GF-D8 (cell line): ENCODE measurements around the gene MYO1B.
"Not testable (repeated sequence)": the region's sequence is repeated elsewhere in the genome, so short reads cannot be mapped to it uniquely, and the experiment has no call there.

Source experiments
- DNase-seq: peaks from one replicate; lab custom pipeline; 2025; lab: John Stamatoyannopoulos, UW

MYO1B gene

DNA sequence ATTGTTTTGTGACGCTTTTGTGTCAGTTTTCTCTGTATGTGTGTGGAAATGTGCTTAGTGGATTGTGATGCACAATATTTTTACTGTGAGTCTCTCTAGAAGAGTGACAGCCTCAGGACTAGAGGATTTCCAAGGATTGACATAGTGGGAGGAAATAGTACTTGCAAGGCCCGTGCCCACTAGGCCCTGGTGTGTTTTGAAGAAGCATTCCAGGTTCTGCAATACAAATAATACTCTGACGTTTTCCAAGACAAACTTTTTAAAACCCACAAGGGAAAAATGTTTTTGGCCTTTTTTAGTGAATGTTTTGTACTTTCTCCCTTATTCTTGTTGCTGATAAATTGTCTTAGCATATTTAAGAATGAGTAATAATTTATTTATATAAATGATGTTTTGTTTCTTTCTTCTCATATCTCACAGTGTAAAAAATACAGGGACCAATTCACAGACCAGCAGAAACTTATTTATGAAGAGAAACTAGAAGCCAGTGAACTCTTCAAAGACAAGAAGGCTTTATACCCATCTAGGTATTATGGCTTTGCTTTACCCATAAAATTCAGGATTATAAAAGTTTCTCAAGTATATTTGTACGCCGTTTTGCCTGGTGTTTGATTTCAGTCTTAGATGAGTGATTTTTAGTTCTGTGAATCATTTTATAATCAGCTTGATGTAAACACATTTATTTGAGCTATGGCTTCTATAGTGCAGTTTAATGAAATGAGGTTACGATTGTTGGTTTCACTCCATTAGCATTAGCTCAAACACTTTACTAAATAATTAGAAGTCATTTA lies 165.6 kb downstream of the MYO1B start:
- DNase-seq: no peak

DNA sequence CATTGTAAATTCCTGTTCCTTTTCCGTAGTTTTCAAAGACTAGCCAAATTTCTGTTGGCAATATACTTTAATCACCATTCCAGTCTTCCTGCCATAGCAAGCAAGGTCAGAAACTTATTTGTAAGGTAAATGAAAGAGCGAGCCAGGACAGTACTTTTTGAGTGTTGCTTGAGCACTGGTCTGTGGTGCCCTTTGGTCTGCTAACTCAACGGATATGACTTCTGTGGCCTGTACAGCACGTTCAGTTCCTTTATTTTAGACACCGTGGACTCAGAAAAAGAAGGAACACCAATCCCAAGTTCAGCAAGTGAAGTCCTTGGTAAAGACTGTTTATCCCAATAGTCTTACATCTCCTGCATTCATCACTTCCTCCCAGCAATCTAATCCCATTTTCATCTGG lies 166.3 kb downstream of the MYO1B start:
- no peak for DNase-seq

DNA sequence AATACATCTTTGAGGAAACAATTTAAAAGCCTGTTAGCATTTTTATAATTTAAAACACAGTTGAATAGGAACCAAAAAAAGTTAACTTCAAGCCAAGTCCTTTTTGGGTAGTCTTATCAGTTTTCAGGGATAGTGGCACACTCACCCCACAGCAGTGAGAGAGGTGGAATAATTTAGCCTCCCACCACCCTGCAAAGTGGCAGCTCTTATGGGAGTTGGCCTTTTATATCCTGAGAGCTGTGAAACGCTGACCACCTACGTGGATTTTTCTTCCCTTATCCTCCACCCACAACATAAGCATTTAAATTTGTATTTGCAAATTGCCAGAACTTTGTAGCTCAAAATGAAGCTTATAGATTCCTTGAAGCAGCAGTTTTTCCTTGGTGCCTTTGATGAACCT lies 167.1 kb downstream of the MYO1B start:
- DNase-seq: no peak

DNA sequence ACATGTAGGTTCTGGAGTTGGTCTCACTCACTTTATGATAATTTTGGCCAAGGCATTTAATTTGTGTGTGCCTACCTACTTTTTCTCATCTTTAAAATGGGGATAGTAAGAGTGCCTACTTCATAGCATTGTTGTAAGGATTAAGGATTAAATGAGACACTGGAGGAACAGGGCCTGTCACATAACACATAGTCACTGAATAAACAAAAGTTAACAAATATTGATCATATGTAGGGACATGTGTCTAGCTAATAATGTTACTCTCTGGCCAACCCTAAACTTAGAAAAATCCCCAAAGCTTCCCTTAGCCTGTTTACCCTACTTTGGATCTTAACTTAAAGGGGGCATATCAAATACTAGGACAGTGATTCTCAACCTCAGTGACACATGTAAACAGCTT lies 169.9 kb downstream of the MYO1B start:
- DNase-seq: no peak

DNA sequence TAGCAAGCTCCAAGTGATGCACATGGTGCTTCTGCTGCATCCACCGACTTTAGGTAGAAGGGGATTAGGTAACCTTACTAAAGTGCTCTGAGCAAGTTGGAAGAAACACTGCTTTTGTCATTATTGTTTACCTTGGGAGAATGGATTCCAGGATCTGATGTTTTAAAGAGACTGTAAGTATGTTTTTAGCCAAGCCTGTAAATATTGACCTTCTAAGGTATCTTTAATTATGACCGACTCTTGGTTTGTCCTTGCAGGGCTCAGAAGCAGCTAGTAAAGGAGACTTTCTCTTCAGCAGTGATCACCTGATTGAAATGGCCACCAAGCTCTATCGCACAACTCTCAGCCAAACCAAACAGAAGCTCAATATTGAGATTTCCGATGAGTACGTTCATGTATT lies 170.7 kb downstream of the MYO1B start:
- DNase-seq: no peak

DNA sequence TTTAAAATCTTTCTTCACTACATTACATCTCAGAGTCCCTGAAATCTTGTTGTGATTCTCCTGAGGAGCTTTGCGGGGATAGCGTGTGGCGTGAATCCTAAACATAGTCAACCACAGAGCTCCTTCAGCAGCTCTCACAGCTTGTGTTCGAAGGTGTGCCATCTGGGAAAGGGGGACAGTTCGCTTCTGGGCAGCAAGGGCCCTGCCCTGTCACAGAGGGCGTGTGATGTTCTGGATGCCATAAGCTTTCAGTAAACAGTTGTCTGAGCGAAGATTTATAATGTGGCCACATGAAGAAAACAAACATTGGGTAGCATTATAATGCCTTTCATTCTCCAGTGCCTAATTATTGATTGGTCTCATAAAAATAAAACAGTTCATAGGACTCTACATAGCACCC lies 172.5 kb downstream of the MYO1B start:
- DNase-seq: no peak

DNA sequence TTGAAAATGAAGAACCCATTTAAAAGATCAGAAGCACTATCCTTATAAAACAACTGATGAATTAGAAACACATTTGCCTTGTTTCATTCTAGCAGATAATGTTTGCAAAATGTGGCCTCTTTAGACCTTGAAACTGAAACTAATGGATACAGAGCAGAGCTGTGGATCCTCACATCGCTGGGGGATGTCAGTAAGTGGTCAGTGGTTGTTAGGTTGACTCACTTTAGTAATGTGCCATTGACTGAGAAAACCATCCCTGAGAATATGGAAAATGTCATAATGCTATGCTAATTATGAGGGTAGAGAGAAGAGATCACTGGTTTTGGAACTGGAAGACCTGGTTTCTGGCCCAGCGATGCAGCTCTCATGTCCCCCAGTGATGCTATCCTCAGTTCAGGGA lies 176.7 kb downstream of the MYO1B start:
- no peak for DNase-seq

DNA sequence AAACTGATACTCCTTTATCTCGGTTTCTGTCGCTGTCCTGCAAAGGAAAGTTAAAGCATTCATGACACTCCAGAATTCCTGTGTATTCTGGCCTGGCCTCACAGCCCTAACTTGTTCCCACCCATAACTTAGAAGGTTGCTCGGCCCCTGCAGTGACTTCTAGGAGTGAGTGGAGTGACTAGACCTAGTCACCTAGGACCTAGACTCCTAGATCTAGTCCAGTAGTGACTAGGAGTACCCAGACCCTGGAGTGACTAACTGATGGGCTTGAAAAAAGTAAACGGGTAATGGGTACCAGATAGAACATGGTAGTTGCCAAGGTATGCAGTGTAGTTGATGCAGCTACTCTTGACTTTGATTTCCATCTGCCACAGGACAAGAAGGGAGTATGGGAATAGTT lies 181.8 kb downstream of the MYO1B start:
- DNase-seq: no peak

DNA sequence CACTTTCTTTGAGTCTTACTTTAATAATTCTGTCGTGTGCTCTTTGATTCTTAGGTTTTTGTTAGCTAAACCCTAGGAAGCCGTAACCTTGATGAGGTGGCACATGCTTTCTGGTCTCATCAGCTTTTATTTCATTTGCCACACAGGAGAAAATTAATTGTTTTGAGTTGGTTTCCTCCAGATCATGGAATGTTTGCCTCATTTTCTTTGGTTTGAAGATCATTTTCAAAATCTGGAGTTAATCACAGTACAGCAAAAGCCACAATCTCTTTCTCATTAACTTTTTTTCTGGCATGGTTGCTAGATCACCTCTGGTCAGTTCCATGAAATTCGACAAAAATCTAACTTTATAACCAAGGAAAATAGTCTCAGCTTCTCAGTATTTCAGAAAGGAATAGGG lies 182.9 kb downstream of the MYO1B start:
- DNase-seq: no peak

DNA sequence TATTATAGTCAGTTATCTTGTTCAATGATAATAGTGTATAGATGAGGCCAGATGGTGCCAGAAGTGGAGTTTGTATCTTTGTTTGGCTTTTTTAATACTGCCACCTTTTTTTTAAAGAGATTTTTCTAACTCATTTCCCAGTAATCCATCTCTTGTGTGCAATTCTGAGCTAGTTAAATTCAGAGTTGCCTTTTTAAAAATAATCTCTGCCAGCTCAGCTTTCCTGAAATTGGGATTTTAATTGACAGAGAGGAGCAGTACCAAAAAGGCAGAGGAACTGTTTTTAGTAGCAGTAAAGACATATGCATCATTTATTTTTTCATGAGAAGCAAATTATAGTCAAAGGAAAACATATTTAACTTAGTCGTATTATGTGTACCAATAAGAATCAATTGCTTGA lies 185.3 kb downstream of the MYO1B start:
- DNase-seq: no peak

DNA sequence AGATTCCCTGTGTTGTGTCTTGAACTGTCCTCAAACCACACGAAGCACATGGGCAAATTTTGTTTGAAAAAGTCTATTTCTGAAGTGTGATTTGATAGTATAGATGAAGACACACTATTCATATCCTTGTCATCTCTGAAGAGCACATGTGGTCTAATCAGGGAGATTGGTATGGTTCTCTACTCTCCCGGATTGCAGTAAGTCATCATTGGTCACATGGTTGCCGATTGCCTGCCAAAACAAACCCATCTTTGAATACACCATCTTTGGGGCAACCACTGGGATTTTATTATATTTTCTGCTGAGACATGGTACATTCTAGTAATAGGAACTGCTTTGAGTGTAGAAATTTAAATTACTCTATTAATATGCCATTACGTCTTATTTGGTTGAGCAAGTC lies 186.9 kb downstream of the MYO1B start:
- DNase-seq: no peak

DNA sequence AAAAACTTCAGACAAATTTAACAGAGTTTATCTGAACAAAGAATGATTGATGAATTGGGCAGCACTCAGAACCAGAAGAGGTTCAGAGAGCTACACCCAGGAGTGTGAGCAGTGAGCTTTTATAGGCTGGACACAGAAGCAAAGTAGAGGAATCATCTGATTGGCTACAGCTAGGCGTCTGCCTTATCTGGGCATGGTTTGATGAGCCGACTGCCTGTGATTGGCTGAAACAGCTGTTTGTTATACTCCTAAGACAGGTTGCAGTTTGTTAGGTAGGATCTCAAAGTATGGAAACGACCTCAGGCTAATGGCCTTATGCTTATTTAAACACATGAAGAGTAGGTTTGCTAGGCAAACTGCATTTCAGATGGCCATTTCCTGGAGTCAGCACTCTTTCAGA lies 188.9 kb downstream of the MYO1B start:
- no peak for DNase-seq

DNA sequence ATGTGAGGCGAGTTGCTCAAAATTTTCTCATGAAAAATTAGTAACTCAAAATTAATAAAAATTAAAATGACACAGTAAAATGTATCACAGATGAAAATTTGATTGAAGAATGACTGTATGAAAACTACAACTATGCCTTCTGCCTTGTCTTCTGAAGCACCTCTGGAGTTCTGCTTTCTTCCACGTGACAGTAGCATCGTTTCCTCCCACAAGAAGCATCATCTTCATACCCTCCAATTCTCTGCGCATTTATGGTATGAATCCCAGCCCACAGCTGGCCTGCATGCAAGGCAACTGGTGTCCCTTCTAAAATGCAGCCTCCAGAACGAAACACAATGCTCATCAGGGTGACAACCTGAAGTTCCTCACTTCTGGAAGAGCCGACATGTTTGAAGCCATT lies 189.9 kb downstream of the MYO1B start:
- no peak for DNase-seq

DNA sequence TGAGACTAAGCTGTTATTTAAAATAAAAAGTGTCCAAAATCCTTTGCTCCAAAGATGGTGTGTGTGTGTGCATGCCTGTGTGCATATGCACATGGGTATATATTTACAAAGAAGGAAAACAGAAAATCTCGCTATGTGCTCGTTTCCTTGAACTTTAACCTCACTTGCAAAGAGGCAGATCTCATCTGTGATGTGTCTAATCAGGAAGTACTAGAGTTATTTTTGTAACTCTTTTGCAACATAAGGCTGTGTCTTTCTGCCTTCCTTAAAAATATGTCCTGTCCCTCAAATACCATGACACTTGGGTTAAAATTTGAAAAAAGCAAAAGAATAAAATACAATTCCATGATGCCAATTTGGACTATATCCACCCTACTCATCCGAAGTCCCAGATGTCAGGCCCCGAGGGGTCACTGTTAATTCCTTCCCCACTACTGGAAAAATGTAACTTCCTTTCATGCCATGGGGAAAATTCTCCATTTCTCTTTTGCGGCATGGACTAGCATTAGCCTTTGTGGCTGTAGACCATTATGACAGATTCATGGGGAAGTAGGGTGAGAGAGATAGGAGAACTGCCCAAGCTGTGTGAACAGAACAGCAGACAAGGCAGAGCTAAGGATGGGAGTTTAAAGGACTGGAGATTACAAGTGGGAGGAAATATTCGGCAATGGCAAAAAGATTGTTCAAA lies 191.3 kb downstream of the MYO1B start:
- peak; percentile 33 for DNase-seq

DNA sequence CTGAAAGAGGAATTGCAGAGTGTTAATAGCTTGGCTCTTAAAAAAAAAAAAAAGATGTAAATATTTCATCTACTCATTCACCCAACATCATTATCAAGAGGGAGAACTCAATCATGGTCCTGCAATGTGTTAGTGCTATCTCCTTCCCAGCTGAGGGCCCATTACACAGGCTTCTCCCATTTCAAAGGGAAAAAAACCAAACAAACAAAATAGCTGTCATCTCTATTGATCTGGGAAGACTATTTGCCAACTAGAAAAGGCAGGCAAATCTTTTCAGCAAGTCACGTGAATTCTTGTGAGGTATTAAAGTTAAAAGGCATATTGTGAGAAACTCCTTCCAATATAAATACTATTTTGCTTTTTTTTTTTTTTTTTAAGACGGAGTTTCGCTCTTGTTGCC lies 194.3 kb downstream of the MYO1B start:
- DNase-seq: no peak

DNA sequence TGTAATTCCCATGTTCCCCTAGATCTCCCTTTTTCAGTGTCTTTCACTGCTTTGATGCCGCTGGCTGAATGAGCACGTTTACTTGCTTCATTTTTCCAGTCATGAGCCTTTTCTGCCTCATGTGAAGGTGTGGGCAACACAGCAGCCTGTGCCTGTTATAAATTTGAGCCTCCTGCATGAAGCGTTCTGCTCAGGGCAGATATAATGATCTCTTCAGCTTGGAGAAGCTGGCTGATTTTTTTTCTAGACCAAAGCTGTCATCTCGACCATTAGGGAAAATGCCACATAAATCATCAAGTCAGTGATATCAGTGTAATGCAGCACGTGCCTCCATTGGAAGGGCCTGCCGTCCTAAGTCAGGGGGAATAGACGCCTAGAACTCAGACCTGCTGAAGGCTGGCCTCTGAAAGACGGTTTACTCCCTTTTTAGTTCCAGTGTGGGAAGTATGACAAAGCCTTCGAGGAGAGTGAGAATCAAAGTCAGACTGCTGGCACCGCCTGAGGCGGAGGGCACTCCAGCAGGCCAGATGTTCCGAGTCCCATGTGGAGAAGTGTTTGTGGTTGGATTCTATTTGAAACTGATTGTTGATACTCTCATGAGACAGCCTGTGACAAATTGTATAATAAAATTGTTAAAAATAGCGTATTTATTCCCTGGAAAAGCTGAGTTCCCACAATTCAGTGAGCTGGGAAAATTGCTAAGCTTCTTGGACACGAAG lies 196.5 kb downstream of the MYO1B start:
- no peak for DNase-seq

DNA sequence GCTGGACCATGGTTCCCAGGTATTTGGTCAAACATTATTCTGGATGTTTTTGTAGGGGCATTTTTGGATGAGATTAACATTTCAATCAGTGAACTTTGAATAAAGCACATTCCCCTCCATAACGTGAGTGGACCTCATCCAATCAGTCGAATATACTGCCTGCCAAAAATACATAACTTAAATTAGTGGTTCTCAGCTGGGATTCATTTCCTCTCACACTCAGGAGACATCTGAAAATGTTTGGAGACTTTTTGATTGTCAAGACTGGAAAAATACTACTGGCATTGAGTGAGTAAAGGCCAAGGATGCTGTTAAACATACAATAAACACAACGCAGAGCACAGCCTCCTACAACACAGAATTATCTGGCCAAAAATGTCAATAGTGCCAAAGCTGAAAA lies 198.2 kb downstream of the MYO1B start:
- no peak for DNase-seq

DNA sequence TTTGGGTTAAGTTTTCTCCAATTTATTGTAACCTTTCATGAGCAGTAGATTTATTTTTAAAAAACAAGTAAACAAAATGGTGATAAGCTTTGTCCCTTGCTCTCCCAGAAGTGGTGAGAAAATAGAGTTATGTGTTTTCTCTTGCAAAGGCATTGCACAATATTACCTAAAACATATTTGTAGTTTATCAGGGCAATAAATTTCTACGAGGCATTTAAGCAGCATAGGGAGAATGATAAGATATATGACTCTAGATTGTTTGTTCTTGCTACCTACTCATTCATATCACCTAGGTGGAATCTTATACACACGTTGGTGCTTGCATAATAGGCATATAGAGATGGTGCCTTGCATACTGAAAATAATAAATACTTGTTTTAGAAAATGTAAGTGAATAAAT lies 201.7 kb downstream of the MYO1B start:
- no peak for DNase-seq

DNA sequence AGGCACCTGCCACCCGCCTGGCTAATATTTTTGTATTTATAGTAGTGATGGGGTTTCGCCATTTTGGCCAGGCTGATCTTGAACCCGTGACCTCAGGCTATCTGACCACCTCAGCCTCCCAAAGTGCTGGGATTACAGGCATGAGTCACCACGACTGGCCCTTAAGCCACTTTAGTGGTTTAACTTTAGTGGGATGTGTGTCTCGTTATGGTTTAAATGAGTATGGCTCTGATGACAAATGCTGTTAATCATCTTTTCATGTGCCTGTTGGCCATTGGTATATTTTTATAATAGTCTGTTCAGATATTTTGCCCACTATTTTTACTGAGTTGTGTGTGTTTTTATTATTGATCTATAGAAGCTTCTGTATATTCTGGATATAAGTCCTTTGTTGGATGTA lies 205.9 kb downstream of the MYO1B start:
- DNase-seq: no peak

DNA sequence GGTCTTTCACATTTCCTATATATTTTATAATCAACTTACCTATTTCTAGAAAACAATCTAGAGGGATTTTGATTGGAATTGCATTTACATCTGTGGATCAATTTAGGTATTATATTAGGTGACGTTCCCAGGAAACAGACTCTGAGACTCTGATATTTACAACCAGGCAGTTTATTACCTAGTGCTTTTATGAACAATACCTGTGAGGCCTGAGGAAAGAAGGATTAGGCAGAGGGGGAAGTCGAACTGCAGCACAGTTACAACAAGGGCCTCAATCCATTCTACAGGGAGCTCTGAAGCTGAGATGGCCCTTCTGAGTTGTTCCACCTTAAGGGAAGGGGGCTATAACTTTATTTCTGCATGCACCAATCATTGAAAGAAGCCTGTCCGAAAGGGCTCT lies 206.9 kb downstream of the MYO1B start:
- DNase-seq: no peak

DNA sequence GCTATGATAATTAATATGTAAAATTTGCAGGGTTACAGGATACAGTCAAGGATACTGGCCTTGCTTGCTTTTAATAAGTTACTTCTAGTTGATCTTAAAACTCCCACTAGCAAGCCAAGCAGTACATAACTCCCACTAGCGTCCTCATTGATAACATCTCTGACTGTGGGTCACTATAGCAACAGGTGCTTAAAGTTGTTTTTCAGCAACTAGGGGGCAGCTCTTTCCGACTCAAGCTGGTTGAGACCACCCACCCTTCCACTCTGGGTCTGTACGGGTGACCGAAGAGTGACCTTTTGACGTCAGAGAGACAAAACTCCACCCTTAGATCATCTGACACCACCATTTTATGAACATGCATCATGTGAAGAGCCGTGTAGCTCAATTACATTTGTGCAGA lies 208.6 kb downstream of the MYO1B start:
- no peak for DNase-seq

DNA sequence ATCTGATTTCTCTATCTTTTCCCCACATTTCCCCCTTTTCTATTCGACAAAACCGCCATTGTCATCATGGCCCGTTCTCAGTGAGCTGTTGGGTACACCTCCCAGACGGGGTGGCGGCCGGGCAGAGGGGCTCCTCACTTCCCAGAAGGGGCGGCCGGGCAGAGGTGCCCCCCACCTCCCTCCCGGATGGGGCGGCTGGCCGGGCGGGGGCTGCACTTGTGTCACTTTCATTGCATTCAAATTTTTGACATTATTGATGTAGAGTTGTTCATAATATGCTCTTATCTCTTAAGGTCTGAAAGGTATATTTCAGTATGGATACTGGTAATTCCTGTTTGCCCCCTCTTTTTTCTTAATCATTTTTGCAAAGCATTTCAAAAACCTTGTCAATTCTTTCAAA lies 211.3 kb downstream of the MYO1B start:
- not testable (repeated sequence) for DNase-seq

DNA sequence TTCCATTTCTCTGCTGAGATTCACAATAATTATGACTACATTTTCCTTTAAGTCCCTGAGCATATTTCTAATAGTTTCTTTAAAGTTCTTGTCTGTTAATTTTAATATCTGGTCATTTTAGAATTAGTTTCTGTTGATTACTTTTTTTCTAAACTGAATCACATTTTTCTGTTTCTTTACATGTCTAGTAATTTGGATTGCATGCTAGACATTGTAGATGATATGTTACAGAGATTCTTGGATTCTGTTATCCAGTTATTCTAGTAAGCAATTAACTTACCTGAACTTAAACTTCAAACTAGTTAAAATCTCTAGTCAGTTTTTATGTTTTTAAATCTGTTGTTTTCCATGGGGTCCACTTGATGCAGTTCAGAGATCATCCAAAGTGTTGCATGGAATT lies 214.0 kb downstream of the MYO1B start:
- DNase-seq: no peak
